ENCODE results near the gene TRIM33.
"Not testable (repeated sequence)": the region's sequence is repeated elsewhere in the genome, so short reads cannot be mapped to it uniquely, and the experiment has no call there.

DNA sequence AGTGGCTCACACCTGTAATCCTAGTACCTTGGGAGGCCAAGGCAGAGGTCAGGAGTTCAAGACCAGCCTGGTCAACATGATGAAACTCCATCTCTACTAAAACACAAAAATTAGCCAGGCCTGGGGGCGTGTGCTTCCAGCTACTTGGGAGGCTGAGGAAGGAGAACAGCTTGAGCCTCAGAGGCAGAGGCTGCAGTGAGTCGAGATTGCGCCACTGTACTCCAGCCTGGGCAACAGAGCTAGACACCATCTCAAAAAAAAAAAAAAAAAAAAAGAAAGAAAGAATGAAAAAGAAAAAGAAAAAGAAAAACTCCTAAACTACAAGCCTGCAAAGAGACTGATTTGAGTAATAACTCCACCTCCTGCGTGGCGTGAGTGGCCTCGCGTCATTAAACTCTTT lies 92.1 kb downstream of the TRIM33 start:
- TF ChIP-seq, protein P1, sequence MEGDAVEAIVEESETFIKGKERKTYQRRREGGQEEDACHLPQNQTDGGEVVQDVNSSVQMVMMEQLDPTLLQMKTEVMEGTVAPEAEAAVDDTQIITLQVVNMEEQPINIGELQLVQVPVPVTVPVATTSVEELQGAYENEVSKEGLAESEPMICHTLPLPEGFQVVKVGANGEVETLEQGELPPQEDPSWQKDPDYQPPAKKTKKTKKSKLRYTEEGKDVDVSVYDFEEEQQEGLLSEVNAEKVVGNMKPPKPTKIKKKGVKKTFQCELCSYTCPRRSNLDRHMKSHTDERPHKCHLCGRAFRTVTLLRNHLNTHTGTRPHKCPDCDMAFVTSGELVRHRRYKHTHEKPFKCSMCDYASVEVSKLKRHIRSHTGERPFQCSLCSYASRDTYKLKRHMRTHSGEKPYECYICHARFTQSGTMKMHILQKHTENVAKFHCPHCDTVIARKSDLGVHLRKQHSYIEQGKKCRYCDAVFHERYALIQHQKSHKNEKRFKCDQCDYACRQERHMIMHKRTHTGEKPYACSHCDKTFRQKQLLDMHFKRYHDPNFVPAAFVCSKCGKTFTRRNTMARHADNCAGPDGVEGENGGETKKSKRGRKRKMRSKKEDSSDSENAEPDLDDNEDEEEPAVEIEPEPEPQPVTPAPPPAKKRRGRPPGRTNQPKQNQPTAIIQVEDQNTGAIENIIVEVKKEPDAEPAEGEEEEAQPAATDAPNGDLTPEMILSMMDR (IDR thresholded peaks at IDR 0.05; ENCODE audit: insufficient read depth, low read length), result not testable (repeated sequence)
- TF ChIP-seq POLR2AphosphoS5 (IDR thresholded peaks at IDR 0.05; ENCODE audit: low read depth); REST (IDR thresholded peaks at IDR 0.05; ENCODE audit: insufficient replicate concordance, low read depth); GABPA (IDR thresholded peaks at IDR 0.05; ENCODE audit: low read depth); SPI1 (IDR thresholded peaks at IDR 0.05; ENCODE audit: borderline replicate concordance, low read depth): not testable (repeated sequence)

Data from HL-60 (cell line).